IMR-90 (cell line): ENCODE data around the gene EGFR.

Experiments
- BHLHE40 ChIP-seq: fragments of 150-350 bp; IDR thresholded peaks from 2 replicates; pipeline ENCODE4 v1.6.1; 2016; ENCODE audit warnings: mild to moderate bottlenecking, low read depth, low read length
- CEBPB ChIP-seq: IDR thresholded peaks from 2 replicates; pipeline ENCODE4 v1.6.1; 2012; ENCODE audit warnings: low read depth, low read length, improper control_type of control experiment
- CTCF ChIP-seq: conservative IDR thresholded peaks from 2 replicates; pipeline ENCODE4 v1.5.1; 2012; ENCODE audit warnings: mild to moderate bottlenecking, low read depth, low read length, improper control_type of control experiment
- FOS ChIP-seq: fragments of 150-350 bp; IDR thresholded peaks from 2 replicates; pipeline ENCODE4 v1.6.1; 2016; ENCODE audit warnings: low read depth, low read length
- MXI1 ChIP-seq: IDR thresholded peaks from 2 replicates; pipeline ENCODE4 v1.6.1; 2012; ENCODE audit warnings: low read depth, mild to moderate bottlenecking, low read length, moderate library complexity, borderline replicate concordance
- POLR2A ChIP-seq: IDR thresholded peaks from 2 replicates; pipeline ENCODE4 v1.6.1; 2012; ENCODE audit warnings: mild to moderate bottlenecking, low read depth, low read length
- RAD21 ChIP-seq: IDR thresholded peaks from 2 replicates; pipeline ENCODE4 v1.6.1; 2012; ENCODE audit warnings: low read length, improper control_type of control experiment
- RCOR1 ChIP-seq: IDR thresholded peaks from 2 replicates; pipeline ENCODE4 v1.6.1; 2012; ENCODE audit warnings: mild to moderate bottlenecking, low read length, improper control_type of control experiment; ENCODE audit not compliant: insufficient replicate concordance
- RFX5 ChIP-seq: IDR thresholded peaks from 2 replicates; pipeline ENCODE4 v1.8.0; 2012; ENCODE audit warnings: low read depth, mild to moderate bottlenecking, low read length, moderate library complexity
- SMC3 ChIP-seq: fragments of 150-350 bp; IDR thresholded peaks from 2 replicates; pipeline ENCODE4 v1.6.1; 2016; ENCODE audit warnings: low read depth, mild to moderate bottlenecking, antibody characterized with exemption, low read length, moderate library complexity
- USF2 ChIP-seq: fragments of 150-350 bp; IDR thresholded peaks from 2 replicates; pipeline ENCODE4 v1.6.1; 2017; ENCODE audit warnings: mild to moderate bottlenecking, antibody characterized with exemption, low read length, low read depth

GRCh38 chr7:55109404-55110167, 90.8 kb downstream of the EGFR start:
- TF ChIP-seq CTCF (no peak), POLR2A (no peak), BHLHE40 (no peak), RAD21 (no peak), RFX5 (no peak), FOS (no peak), SMC3 (no peak), USF2 (peak; percentile 58; the same call in 1 of the 2 replicates), RCOR1 (no peak), MXI1 (no peak), CEBPB (no peak)
